Bronchial epithelial cell (primary cell): ENCODE results near the gene MRPL47. TPM values are rescaled to one million over a fixed set of nuclear protein-coding genes. Genes with fewer than 3 reads are reported as not detected.
A peak's percentile ranks its signal among the peaks of the same experiment; 100 is the strongest.

Experiments used
- DNase-seq: peaks from one replicate; pipeline ENCODE4 v3.0.0-alpha.2; 2010; ENCODE audit warnings: low read depth
- FAIRE-seq: peaks from 2 replicates; lab custom pipeline; 2011; peaks lifted over from hg19 to GRCh38; lab: Jason Lieb, UNC
- H3K27me3 ChIP-seq: 2 replicates; pipeline ENCODE4 v1.5.1; 2011; ENCODE audit warnings: low read length; ENCODE audit not compliant: control insufficient read depth, insufficient read depth
- H3K36me3 ChIP-seq: 2 replicates; pipeline ENCODE4 v1.5.1; 2011; ENCODE audit warnings: low read length; ENCODE audit not compliant: control insufficient read depth, insufficient read depth
- H3K4me3 ChIP-seq: 2 replicates; pipeline ENCODE4 v1.5.1; 2011; ENCODE audit warnings: mild to moderate bottlenecking, low read depth, low read length, control low read depth
- total RNA-seq: library from RNA; depleted of rRNA; stranded (reverse); fragments of >200 nt; gene quantifications from 2 replicates; pipeline ENCODE4 v1.2.1, GENCODE V29; 2014
- TF ChIP-seq, protein P1 (sequence below): IDR thresholded peaks from 2 replicates; pipeline ENCODE4 v1.5.1; 2011; ENCODE audit warnings: mild to moderate bottlenecking, moderate library complexity, low read length, control low read depth, inconsistent platforms; ENCODE audit not compliant: insufficient read depth, severe bottlenecking

Gene MRPL47
- total RNA-seq, 1 donor from 2014 or later: 42.9 TPM

DNA sequence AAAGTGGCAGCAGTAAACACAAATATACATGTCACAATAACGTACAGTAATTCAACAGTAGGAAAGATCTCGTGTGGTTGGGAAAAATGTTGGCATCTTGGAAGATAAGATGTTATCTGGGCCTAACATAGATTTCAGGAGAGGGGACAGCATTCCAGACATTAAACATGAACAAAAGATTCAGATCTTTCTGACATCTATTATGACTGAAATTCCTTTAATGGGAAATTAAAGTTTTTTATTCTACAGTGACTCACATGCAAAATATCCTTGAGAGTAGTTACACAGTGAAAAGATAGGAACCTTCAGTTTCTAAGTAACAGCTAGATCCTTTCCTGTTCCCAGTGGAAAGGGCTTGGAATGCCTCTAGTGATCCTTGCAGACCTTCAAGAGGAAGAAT lies 9.4 kb upstream of the MRPL47 start:
- no peak overlapping the region for H3K4me3 ChIP-seq
- no peak for DNase-seq
- FAIRE-seq: no peak
- TF ChIP-seq, protein P1, sequence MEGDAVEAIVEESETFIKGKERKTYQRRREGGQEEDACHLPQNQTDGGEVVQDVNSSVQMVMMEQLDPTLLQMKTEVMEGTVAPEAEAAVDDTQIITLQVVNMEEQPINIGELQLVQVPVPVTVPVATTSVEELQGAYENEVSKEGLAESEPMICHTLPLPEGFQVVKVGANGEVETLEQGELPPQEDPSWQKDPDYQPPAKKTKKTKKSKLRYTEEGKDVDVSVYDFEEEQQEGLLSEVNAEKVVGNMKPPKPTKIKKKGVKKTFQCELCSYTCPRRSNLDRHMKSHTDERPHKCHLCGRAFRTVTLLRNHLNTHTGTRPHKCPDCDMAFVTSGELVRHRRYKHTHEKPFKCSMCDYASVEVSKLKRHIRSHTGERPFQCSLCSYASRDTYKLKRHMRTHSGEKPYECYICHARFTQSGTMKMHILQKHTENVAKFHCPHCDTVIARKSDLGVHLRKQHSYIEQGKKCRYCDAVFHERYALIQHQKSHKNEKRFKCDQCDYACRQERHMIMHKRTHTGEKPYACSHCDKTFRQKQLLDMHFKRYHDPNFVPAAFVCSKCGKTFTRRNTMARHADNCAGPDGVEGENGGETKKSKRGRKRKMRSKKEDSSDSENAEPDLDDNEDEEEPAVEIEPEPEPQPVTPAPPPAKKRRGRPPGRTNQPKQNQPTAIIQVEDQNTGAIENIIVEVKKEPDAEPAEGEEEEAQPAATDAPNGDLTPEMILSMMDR: no peak
- H3K27me3 ChIP-seq: no peaks in the 10 kb centered on the region
- no peaks in the 10 kb centered on the region for H3K36me3 ChIP-seq

DNA sequence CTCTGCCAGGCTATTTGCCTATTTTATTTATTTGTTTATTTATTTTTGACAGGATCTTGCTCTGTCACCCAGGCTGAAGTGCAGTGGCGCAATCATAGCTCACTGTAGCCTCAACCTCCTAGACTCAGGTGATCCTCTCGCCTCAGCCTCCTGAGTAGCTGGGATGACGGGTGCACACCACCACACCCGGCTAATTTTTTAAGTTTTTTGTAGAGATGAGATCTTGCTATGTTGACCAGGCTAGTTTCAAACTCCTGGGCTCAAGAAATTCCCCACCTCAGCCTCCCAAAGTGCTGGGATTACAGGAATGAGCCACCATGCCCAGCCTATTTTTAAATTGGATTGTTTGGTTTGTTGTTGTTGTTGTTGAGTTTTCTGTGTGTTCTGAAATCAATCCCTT lies 5.6 kb upstream of the MRPL47 start:
- FAIRE-seq (no peak), DNase-seq (no peak)
- TF ChIP-seq, protein P1: no peak
- Histone ChIP-seq H3K36me3 (no peaks in the 10 kb centered on the region), H3K4me3 (no peak overlapping the region), H3K27me3 (no peaks in the 10 kb centered on the region)

DNA sequence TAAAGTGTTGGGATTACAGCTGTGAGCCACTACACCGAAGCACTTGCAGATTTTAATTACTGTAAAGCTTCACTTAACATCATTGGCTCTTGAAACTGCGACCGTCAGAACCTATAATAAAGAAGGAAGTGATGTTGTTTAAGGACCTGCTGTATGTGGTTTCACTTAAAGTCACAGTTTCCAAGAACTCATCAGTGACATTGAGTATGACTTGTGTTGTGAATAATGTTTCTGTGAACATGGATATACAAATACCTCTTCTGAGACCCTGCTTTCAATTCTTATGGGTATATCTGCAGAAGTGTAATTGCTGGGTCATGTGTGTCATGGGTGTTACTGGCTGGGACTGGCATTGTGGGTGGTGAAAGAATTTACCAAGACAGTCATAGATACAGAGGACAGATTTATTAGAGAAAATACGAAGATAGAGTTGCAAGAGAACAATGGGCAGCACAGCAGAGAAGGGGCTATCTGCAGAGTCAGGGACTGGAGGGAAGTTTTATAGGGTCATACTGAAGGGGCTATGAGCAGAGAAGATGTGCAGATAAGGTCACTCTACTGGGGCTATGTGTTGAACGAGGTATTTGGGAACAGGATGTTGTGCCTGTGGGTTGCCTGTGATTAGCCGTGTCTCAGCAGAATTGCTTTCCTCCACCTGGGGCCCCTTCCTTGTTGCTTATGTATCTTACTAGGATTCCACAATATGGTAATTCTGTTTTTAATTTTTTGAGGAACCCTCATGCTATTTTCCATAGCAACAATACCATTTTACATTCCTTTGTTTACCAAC lies 4.7 kb upstream of the MRPL47 start:
- Histone ChIP-seq H3K27me3 (no peaks in the 10 kb centered on the region), H3K4me3 (no peak overlapping the region), H3K36me3 (no peaks in the 10 kb centered on the region)
- DNase-seq: no peak
- FAIRE-seq: no peak
- TF ChIP-seq, protein P1: no peak

DNA sequence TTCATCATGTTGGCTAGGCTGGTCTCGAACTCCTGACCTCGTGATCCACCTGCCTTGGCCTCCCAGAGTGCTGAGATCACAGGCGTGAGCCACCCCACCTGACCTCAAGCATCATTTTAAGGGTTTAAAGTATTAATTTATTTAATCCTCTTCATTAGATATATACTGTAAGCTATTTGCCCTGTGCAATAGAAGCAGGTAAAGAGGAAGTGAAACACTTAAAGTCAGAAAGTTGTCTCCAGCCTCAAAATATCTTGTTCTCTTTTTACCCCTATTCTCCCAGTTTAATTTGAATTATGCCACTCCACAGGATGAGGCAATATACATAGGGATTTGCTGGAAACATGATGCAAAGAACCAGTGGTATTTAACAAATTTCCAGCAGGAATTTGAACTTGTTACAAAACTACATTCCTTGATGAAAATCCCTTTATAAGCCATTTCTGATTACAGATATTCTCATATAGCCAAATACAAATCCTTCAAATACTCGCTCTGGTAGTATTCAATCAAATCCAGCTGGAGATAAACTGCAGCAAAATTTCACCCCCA lies 2.2 kb upstream of the MRPL47 start:
- no peaks in the 10 kb centered on the region for H3K27me3 ChIP-seq
- no peak for FAIRE-seq
- no peak overlapping the region for H3K4me3 ChIP-seq
- no peaks in the 10 kb centered on the region for H3K36me3 ChIP-seq
- TF ChIP-seq, protein P1: no peak
- DNase-seq: no peak

DNA sequence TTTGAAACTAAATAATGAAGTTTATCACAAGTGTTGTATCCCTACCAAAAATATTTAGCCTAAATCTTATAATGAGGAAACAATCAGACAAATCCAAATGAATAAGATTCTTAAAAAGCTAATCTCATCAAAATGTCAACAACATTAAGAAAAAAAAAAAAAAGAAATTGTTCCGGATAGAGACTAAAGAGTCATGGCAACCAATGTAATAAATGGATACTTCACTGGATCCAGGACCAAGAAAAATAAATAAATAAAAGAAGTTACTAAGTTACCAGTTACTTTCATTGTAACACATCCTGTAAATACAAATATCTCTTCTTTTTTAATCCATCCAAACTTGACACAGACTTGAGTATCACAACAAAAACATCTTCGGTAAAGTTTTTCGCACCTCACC lies 607 bp downstream of the MRPL47 start:
- no peak for FAIRE-seq
- peak overlapping the region; percentile 54 for H3K4me3 ChIP-seq
- no peak for DNase-seq
- H3K36me3 ChIP-seq: peaks cover 3% of the 10 kb centered on the region
- no peaks in the 10 kb centered on the region for H3K27me3 ChIP-seq
- TF ChIP-seq, protein P1: no peak
